Stimulated activated CD8-positive, alpha-beta memory T cell treated with anti-CD3 and anti-CD28 coated beads, Interleukin-15, amount 100 ng/mL, for 1 hour (primary cell): ENCODE data around the gene CENATAC.
A peak's percentile ranks its signal among the peaks of the same experiment; 100 is the strongest.
"Not testable (repeated sequence)": the region's sequence is repeated elsewhere in the genome, so short reads cannot be mapped to it uniquely, and the experiment has no call there.

Experiments used
- DNase-seq: peaks from one replicate; pipeline ENCODE4 v3.0.0-alpha.2; 2020; ENCODE audit warnings: low read depth

CENATAC gene, protein sequence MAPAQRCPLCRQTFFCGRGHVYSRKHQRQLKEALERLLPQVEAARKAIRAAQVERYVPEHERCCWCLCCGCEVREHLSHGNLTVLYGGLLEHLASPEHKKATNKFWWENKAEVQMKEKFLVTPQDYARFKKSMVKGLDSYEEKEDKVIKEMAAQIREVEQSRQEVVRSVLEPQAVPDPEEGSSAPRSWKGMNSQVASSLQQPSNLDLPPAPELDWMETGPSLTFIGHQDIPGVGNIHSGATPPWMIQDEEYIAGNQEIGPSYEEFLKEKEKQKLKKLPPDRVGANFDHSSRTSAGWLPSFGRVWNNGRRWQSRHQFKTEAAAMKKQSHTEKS

DNA sequence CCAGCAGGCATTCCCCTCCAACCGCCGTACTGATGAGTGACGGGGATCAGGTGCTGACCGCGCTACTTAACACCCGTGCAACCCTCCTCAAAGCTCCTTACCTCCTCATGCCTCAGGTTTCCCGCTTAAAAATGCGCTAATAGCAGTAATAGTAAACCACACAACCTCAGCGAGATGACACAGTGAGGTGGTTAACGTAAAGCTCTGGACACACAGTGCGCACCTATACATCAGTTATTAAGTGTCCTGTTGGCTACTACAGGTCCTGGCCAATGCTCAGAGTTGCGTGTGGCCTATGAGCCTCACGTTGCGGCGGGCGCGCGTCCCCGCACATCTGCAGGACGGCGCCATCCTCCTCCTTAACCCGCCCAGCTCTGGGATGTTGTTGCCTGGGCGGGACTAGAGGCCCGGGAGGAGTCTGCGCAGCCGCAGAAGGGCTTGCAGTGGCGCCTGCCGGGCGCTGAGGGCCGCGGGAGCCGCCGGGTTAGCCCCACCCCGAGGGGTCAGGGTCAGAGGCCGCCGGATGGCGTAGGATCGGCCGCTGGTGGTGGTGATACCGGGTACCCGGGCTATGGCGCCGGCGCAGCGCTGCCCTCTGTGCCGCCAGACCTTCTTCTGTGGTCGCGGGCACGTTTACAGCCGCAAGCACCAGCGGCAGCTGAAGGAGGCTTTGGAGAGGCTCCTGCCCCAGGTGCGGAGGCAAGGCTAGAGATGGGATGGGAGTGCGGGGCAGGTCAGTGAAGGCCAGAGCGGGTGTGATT lies at the start of gene CENATAC:
CENATAC (plus strand) TSS at position 512 of the 761 bp plus-strand sequence; CDS start at position 572, 60 bp downstream.
- peak; percentile 89 for DNase-seq

DNA sequence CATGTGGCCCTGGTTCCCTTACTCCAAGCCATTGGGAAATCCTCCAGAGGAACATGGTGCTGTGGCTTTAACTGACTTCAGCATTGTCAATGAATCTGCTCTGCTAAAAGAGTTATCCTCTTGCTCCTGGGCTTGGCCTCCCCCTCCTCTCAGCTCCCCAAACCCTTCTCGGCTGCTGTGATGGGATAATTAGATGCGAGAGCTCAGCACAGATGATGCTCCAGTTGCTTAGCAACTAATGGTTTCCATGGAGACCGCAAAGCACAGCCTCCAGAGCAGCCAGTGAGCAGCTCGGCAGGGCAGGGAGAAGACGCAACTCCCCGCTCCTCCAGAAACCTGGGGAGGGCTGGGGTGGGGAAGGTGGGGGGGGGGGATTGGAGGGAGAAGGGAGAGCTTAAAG lies 44.7 kb upstream of the CENATAC start:
- DNase-seq = no peak

DNA sequence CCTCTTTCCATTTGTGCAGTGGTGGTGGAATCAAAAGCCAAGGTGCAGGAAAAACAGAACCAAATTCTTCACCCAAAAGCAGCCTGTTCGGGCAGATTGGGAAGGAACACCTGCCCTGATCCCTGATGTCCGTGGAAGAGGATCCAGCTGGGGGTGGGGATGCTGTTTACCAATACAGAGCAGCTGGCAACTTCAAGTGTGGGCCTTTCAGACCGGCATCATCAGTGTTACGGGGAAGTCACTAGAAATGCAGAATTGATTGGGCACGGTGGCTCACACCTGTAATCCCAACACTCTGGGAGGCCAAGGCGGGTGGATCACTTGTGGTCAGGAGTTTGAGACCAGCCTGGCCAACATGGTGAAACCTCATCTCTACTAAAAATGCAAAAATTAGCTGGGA lies 44.0 kb upstream of the CENATAC start:
- DNase-seq = not testable (repeated sequence)

DNA sequence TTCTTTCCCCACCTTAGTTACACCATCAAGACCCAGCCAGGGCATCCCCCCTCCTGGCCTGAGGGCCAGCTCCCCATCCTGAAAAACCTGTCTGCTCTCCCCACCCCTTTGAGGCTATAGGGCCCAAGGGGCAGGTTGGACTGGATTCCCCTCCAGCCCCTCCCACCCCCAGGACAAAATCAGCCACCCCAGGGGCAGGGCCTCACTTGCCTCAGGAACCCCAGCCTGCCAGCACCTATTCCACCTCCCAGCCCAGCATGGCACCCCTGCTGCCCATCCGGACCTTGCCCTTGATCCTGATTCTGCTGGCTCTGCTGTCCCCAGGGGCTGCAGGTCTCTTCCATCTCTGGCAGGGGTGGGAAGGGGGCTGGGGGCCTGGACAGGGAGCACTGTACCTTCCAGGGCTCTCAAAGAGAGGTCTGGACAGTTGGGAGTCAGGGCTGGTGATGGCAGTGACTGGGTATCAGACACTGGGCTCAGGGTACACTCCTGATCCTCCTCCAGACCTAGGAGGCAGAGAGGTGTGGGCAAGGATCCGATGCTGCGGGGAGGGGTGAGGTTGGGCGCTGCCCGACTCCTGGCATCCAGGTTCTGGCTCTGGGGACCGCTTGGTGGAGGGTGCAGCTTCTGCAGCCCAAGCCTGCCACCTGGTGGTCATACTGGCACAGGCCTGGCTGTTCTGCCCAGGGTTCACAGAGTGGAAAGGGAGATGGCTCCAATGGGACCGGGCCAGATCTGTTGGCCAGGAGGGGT lies 41.7 kb upstream of the CENATAC start, which contains the start of gene UPK2:
UPK2 (plus strand) TSS at position 205 of the 753 bp plus-strand sequence; CDS start at position 258, 53 bp downstream.
- peak; percentile 82 for DNase-seq

- no peak for DNase-seq
Observed at GRCh38 chr11:118956847-118957469, 41.0 kb upstream of the CENATAC start.

- no peak for DNase-seq
Observed at GRCh38 chr11:118957549-118957948, 40.4 kb upstream of the CENATAC start.

GRCh38 chr11:118957968-118958367 lies 40.0 kb upstream of the CENATAC start:
- DNase-seq = no peak

DNA sequence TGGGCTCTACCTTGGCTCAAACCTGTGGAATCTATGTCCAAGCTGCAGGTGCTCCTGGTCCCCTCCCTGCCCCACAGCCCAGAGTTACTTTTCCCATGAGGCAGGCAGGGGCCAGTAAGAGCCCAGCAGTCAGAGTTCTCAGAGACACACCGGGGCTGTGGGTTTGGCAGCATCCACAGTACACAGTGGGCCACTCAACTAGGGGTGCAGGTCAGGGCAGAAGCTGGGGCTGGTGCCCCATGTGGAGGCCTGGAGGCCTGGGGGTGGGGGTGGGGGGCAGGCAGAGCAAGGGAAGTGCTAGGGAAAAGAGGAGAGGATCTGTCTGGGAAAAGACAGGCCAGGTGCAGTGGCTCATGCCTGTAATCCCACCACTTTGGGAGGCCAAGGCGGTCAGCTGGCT lies 39.4 kb upstream of the CENATAC start:
- no peak for DNase-seq

GRCh38 chr11:118961189-118961588 lies 36.7 kb upstream of the CENATAC start:
- DNase-seq = no peak

DNA sequence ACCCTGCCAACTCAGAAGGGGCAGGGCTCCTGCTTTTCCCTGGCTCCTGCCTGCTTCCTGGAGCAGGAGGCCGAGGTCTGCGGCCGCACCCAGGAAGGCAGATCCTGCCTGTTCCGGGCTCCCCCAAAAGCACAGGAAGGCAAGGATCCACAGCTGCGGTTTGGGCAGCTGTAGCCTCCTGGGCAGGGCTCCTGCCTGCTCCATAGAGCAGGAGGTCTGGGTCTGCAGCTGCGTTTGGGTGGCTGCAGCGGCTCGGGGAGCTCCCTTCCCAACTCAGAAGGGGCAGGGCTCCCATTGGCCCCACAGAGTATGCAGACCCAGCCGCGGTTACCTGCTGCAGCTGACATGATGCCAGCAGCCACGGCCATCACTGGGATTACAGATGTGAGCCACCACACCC lies 36.3 kb upstream of the CENATAC start:
- no peak for DNase-seq

DNA sequence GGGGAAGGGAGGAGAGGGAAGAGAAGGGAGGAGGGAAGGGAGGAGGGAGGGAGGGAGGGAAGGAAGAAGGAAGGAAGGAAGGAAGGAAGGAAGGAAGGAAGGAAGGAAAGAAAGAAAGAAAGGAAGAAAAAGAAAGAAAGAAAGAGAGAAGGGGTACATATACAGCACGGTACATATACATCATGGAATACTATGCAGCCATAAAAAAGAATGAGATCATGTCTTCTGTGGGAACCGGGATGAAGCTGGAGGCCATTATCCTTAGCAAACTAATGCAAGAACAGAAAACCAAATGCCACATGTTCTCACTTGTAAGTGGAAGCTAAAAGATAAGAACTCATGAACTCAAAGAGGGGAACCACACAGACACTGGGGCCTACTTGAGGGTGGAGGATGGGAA lies 28.4 kb upstream of the CENATAC start:
- DNase-seq = not testable (repeated sequence)

- no peak for DNase-seq
Observed at GRCh38 chr11:118971646-118972045, 26.3 kb upstream of the CENATAC start, which contains the start of gene FOXR1. Gene FOXR1 (plus strand): TSS chr11:118971761. CDS start chr11:118971932, 171 bp downstream.

GRCh38 chr11:118973985-118974384 lies 24.0 kb upstream of the CENATAC start:
- DNase-seq = no peak

DNA sequence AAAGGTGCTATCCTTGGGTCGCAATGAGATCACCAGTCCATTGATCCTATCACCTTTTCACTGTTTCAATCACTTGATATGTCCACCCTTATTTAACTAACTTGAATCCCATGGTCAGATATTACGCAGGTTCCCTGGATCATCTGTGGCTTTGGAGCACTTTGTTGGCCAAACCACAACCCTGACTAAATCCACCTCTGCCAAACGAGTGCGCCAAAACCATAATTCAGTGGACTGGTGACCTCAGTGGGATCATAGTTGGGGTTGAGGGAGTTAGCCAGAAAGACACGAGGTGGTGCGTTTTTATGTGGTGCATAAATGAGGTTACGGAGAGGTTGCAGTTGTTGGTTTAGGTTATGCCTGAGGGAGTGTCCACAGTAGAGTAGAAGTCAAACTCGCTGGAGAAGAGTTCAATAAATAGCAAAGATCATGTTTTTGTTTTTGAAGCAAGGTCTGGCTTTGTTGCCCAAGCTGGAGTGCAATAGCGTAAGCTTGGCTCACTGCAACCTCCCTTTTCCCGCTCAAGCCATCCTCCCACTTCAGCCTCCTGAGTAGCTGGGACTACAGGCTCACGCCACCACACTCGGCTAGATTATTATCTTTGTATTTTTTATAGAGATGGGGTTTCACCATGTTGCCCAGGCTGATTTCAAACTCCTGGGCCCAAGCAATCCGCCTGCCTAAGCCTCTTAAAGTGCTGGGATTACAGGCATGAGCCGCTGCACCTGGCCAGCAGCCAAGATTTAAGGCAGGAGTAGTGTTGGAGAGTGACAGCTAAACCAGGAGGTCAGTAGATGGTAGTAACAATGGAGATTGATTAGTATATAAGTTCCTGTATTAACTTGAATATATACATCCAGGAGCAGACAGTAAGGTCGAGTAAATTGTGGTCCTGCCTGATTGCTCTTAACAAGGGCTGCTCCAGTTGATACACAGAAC lies 21.9 kb upstream of the CENATAC start:
- DNase-seq = no peak

DNA sequence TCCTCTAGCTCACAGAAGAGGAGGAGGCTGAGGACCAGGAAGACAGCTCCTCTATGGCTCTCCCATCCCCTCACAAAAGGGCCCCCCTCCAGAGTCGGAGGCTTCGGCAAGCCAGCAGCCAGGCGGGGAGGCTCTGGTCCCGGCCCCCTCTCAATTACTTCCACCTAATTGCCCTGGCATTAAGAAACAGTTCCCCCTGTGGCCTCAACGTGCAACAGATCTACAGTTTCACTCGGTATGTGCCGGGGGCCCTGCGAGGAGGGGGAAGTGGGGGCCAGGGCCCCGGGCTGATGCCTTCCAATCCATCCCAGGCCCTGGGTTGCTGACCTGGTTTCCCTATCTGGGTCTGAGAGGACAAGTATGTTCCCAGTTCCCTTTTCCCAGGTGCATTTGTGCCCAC lies 18.5 kb upstream of the CENATAC start:
- no peak for DNase-seq

DNA sequence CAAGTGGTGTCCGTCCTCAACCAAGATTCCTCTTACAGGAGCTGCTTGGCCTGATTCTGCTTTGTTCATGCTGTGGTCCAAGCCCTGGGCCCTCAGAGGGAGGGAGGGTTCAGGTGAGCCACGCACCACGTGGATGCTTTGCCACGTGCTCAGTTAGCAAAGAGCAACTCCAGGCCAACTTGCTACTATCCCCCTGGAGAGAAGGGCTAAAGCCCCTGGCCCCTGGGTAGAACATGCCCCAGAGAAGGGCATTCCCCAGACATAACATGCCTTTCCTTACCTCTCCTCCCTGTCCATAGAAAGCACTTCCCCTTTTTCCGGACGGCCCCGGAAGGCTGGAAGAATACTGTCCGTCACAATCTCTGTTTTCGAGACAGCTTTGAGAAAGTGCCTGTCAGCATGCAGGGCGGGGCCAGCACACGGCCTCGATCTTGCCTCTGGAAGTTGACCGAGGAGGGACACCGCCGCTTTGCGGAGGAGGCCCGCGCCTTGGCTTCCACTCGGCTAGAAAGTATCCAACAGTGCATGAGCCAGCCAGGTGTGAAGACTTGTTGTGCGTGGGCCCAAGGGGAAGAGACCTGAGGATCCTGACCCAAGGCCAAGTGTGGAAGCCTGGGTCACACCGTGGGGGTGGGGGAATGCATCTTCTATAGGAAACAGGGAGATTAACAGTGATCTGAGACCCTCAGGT lies 17.6 kb upstream of the CENATAC start:
- no peak for DNase-seq

DNA sequence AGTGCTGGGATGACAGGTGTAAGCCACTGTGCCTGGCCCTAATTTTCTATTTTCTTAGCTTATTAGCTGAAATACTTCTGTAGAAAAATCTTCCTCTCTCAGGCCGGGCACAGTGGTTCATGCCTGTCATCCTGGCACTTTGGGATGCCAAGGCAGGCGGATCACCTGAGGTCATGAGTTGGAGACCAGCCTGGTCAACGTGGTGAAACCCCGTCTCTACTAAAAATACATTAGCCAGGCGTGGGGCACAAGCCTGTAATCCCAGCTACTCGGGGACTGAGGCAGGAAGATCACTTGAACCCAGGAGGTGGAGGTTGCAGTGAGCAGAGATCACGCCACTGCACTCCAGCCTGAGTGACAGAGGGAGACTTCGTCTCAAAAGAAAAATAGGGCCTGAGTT lies 13.6 kb upstream of the CENATAC start:
- not testable (repeated sequence) for DNase-seq

DNA sequence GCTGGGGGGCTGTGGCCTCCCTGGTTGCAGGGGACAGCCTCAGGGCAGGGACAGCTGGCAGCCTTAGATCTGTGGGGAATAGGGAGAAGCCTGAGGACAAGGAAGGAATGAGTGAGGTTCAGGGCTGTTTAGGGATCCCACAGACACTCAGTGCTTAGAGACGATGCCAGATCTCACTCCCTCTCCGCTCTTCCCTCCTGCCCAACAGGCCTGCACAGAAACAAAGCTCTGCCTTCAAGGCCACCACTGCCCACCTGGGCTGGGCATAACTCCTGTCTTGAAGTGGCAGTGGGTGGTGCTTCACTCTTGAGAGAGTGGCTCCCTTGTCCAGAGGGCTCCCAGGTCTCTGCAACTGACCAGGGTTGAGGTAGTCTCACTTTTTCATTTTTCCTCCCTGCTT lies 13.1 kb upstream of the CENATAC start:
- no peak for DNase-seq

DNA sequence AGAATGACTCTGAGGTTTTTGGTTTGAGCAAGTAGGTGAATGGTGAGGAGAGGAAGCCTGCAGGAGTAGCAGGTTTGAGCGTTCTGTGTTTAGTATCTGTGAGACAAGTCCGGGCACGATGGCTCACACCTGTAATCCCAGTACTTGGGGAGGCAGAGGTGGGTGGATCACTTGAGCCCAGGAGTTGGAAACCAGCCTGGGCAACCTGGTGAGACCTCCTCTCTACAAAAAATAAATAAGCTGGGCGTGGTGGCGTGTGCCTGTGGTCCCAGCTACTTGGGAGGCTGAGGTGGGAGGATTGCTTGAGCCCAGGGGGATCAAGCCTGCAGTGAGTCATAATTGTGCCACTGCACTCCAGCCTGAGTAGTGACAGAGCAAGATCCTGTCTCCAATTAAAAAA lies 9.7 kb upstream of the CENATAC start:
- DNase-seq = no peak

DNA sequence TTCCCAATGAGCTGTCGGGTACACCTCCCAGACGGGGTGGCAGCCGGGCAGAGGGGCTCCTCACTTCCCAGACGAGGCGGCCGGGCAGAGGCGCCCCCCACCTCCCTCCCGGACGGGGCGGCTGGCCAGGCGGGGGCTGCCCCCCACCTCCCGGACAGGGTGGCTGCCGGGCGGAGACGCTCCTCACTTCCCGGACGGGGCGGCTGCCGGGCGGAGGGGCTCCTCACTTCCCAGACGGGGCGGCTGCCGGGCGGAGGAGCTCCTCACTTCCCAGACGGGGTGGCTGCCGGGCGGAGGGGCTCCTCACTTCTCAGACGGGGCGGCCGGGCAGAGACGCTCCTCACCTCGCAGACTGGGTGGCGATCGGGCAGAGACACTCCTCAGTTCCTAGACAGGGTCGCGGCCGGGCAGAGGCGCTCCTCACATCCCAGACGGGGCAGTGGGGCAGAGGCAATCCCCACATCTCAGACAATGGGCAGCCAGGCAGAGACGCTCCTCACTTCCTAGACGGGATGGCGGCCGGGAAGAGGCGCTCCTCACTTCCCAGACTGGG lies 6.4 kb upstream of the CENATAC start:
- DNase-seq = not testable (repeated sequence)
